GM19372 (cell line): ENCODE measurements around the gene ELANE.
"Not testable (repeated sequence)": the region's sequence is repeated elsewhere in the genome, so short reads cannot be mapped to it uniquely, and the experiment has no call there.

Experiments
- ATAC-seq: cut with Tn5 transposase; IDR thresholded peaks from one replicate; pipeline ENCODE4 v1.9.1; 2021; ENCODE audit warnings: mild to moderate bottlenecking, low read depth, moderate library complexity; ENCODE audit not compliant: unreplicated experiment

ELANE gene

DNA sequence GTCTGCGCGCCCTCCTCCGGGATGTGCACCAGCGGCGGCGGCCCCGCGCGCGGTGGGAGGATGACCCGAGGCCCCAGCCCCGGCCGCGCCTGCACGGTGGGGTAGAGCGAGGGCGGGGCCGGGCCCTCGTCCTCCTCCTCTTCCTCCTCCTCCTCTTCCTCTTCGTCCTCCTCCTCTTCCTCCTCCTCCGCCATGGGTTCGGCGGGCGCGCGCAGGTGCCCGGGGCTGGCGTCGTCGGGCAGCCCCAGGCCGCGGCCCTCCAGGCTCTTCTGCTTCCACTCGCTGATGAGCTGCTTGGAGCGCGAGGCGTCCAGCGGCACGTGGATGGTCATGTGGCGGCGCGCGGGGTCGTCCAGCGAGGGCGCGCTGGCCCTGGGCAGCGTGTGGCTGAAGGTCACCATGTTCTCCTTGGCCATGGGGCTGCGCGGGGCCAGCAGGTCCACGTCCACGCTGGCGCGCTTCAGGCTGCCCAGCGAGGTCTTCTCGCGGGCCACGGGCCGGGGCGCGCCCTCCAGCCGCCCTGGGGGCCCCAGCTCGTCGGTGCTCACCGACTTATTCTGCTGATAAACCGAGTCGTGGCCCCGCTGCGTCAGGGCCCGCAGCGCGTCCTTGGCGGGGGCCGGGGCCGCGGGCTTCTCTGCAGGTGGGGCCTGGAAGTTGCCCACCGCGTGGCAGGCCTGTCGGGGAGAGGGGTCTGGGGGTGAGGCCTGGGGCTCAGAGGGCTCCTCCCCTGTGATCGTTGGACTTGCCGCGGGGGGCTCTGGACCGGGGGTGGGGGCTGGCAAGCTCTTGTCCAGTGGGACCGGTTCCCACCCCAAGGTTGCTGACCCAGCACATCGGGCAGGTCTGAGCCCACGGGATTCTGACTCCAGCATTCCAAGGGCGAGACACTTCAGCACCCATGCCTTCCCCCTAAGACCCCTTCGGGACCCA, 38.6 kb upstream of the ELANE start:
- no peak for ATAC-seq

DNA sequence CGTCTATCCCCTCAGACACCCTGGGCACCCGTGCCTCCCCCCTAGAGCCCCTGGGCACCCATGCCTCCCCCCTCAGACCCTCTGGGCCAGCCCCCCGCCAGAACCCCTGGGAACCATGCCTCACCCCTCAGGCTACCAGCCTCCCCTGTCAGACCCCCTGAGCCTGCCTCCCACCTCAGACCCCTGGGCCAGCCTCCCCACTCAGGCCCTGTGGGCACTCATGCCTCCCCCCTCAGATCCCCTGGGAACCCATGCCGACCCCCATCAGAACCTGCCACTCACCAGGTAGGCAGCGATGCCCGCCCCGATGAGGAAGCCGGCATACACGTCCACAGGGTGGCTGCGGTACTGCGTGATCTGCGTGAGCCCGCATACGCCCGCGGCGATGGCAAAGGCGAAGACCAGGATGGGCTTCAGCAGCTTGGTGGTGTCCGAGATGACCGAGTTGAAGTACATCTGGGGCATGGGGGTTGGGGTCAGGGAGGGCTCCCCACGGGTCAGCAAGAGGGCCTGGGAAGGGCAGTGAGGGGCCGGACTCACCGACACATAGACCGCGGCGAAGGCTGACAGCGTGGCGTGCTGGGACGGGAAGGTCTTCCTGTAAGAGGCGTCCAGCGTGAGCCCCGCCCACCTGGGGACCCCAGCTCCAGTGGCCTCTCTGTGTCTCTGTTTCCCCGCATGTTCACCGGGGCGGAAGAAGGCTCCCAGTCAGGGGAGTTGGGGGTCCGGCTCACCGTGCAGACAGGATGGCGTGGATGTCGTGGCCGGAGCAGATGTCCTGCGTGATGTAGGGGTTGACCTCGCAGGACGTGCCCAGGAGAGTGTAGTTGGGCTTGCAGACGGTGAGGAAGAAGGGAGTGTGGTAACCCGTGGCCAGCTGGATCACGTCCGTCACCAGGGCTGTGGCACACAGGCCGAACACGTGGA, 37.7 kb upstream of the ELANE start:
- ATAC-seq, result no peak

DNA sequence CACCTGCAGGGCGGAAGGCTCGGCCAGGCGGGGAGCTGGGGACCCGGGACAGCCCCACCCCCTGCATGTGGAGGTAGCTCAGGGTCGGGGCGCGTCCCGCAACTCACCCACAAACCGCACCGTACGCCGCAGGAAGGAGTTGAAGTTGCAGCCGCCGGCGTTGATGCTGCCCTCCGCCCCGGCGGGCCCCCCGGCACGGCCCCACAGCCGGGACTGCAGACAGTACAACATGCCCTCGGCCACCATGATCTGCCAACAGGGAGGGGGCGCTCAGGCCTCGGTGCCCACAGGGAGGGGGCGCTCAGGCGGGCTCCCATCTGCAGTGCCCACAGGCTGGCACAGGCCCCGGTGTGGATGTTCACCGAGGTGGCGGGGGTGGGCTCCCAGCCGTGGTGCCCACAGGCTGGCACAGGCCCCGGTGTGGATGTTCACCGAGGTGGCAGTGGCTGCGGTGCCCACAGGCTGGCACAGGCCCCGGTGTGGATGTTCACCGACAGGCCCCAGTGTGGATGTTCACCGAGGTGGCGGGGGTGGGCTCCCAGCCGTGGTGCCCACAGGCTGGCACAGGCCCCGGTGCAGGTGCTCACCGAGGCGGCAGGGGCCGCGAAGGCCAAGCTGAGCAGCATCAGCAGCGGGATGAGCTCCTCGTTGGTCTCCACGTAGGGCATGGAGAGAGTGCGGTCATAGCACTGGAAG, 36.9 kb upstream of the ELANE start:
- no peak for ATAC-seq

DNA sequence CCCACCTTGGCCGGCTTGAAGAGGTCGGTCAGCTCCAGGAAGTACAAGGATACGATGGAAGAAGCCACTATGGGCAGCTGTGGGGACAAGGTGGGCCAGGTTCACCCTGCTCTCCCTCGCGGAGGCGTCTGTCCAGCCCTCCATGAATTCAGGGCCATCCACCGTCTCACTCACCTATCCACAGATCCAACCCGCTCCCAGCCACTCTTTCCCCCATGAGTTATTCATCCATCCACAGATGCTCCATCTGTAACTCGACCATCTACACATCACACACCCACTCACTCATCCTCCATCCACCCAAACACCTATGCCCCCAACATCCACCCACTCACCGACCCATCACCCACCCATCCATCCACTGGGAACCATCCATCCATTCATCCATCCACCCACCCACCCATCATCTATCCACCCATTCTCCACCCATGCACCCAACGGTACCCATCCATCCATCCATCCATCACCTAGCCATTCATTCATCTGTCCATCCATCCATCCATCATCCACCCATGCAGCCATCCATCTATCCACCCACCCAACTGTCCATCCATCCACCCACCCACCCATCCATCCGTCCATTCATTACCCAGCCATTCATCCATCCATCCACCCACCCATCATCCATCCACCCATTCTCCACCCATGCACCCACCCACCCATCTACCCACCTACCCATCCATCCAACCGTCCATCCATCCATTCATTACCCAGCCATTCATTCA, 36.2 kb upstream of the ELANE start:
- ATAC-seq, result no peak

DNA sequence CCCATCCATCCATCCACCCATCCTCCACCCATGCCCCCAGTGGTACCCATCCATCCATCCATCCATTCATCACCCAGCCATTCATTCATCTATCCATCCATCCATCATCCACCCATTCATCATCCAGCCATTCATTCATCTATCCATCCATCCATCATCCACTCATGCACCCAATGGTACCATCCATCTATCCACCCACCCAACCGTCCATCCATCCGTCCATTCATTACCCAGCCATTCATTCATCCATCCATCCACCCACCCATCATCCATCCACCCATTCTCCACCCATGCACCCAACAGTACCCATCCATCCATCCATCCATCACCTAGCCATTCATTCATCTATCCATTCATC, 35.6 kb upstream of the ELANE start:
- ATAC-seq, result no peak

DNA sequence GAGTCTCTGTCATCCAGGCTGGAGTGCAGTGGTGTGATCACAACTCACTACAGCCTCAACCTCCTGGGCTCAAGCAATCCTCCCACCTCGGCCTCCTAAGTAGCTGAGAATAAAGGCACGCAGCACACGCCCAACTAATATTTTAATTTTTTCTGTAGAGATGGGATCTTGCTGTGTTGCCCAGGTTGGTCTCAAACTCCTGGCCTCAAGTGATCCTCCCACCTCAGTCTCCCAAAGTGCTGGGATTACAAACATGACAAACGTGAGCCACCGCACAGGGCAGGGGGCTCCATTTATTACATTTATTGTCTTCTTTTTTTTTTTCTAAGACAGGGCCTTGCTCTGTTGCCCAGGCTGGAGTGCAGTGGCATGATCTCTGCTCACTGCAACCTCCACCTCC, 31.9 kb upstream of the ELANE start:
- ATAC-seq, result not testable (repeated sequence)

DNA sequence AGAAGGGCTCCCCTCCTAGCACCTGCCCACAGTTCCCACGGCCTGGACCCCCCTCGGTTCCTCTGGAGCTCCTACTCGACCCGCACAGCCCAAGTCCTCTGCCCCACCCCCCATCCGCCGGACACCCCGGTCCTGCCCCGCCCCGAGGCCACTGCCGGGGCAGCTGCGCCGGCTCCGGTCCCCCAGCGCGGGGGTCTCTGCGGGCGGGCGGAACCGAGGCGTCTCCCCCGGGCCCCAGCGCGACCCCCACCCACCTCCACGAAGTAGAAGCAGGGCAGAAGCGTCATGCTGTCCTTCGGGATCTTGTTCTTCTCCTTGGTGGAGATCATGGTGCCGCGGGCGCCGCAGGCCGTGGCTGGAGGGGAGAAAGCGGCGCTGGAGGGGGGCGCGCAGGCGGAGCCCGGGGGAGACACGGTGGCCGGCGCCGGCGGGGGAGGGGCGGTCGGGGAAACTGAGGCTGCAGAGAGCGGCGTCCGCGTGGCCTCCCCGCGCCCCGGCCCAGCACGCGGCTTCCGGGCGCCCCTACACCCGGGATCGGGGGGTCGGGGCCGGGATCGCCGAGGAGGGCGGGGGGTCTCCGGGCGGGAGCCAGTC, 30.8 kb upstream of the ELANE start:
- no peak for ATAC-seq

DNA sequence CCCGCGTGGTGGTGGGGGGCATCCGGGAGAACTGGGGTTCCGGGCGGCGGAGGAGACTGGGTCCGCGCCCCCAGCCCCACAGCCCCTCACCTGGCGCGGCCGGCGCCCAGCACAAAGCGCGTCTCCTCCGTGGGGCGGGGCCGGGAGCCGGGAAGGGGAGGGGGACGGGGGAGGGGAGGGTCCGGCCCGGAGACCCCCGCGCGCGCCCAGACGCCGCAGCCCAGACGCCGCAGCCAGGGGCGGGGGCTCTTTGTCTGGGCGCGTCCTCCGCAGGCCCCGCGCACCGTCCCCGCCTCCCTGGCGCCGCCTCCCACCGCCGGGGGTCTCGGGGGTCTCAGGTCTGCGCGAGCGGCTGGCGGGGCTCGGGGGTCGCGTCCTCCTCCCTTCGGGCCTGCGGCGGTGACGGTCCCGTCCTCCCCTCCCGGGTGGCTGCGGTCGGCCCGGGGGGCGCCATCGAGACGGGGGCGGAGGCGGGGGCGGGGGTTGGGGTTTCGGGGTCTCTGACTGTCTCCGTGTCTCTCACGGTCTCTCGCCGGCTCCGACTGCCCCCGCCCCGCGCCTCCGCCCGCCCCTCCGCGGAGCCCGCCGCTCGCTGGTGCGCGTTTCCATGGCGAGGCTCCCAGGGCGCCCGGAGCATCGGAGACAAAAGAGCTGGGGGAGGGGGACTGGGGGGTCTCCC, 30.1 kb upstream of the ELANE start, which contains the start of gene PLPPR3:
PLPPR3 (minus strand) TSS at position 131 of the 679 bp plus-strand sequence. CDS start 396 bp downstream, outside the sequence.
- ATAC-seq, result no peak

DNA sequence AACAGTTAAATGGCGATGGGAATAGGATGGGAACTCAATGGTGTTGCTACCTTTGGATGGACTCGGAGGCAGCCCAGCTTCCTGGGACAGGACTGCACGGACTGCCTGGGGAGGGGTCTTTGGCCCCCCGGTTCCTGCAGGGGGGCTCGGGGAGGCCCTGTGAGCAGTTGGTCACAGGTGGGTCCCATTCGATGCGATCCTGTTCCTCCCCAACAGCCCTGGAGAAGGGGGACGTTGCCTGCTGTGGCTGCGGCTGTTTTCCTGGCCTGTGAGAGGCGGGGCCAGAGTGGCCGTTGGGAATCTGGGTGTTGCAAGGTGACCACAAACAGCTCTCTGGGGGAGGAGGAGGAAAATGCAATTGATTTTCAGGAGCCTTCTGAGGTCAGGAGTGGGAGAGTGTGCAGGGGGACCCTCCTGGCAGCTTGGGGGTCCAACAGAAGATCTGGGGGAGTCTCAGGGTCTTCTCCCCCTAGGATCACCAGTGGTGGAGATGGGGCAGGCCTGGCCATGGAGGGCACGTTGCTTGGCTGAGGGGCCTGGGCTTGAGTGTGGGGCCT, 28.5 kb upstream of the ELANE start:
- no peak for ATAC-seq

DNA sequence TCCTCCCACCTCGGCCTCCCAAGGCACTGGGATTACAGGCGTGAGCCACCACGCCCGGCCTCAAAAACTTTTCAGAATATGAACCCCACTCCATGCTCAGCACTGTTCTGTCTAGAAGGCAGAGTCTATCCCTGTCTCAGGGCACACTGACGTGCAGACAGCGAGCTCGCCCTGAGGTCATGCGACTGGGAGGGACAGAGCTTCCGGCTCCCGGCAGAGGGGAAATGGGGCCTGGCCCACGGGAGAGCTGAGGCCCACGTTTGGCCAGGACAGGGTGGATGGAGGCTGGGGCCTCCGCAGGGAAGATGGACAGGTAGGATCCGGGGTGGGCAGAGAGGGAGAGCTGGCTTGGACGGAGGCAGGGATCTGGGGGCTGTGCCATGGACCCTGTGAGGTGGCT, 27.2 kb upstream of the ELANE start:
- no peak for ATAC-seq

DNA sequence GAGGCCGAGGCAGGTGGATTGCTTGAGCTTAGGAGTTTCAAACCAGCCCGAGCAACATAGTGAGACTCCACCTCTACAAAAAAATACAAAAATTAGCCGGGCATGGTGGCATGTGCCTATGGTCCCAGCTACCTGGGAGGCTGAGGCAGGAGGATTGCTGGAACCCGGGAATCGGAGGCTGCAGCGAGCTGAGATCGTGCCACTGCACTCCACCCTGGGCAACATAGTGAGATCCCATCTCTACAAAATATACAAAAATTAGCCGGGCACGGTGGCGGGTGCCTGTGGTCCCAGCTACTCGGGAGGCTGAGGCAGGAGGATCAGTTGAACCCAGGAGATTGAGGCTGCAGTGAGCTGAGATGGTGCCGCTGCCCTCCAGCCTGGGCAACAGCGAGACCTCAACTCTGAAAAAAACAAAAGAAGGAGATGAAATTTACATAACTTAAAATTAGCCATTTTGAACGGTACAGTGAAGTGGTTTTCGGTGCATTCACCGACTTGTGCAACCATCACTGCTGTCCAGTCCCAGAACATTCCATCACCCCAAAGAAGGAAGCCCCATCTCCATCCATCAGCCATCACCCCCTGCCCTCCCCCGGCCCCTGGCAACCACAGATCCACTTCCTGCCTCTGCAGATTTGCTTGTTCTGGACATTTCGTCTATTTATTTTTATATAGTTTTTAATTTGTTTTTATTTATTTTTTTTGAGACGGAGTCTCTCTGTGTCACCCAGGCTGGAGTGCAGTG, 26.0 kb upstream of the ELANE start:
- ATAC-seq, result no peak

DNA sequence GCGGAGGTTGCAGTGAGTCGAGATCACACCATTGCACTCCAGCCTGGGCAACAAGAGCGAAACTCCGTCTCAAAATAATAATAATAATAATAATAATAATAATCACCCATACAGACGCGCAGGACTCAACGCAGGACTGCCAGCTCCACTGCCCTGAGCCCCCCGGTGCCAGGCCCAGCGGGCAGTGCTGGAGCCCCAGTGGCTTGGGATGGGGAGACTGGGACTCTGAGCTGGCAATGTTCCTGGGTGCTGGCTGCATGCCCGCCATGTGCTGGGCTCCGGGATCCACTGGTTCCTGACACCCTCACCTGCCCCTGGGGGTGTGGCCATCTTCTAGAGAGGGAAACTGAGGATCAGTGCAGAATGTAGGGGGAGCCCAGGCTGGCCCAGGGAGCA, 24.8 kb upstream of the ELANE start:
- ATAC-seq, result no peak

DNA sequence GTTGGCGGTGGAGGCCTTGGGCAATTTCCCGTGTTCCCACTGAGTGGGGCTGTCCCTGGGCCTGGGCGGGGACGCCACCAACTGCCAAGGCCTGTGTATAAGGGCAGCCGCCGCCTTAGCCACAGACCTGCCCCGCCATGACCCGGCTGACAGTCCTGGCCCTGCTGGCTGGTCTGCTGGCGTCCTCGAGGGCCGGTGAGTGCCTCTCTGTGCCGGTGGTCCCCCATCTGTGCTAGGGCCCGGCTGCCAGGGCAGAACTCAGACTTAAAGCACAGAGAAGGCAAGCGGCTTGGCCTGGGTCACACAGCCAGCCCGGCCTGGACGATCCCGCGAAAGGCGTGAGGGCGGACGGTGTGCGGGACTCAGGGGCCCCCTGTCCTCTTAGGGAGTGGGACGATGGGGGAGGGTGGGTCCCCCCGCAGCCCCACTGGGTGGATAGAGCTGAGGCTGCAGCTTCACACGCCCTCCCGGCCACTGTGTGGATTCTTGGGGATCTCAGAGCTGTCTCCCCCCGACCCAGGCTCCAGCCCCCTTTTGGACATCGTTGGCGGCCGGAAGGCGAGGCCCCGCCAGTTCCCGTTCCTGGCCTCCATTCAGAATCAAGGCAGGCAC, 24.3 kb upstream of the ELANE start, which contains the start of gene AZU1:
AZU1 (plus strand) TSS at position 128 of the 612 bp plus-strand sequence; CDS start at position 138, 10 bp downstream.
- ATAC-seq, result no peak

DNA sequence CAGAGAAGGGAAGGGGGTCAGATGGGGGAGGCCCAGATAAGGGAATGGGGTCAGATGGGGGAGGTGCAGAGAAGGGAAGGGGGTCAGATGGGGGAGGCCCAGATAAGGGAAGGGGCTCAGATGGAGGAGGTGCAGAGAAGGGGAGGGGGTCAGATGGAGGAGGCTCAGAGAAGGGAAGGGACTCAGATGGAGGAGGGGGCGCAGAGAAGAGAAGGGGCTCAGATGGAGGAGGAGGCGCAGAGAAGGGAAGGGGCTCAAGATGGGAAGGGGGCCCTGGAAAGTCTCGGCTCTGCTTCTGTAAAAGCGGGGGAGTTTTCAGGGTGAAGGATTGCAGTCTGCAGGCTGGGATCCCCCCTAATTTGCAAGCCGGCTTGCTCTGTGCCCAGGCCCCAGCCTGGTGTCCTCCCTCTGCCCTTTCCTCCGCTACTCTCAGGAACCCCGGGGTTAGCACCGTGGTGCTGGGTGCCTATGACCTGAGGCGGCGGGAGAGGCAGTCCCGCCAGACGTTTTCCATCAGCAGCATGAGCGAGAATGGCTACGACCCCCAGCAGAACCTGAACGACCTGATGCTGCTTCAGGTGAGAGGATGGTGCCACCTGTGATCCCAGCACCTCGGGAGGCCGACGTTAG, 22.9 kb upstream of the ELANE start:
- ATAC-seq, result no peak

DNA sequence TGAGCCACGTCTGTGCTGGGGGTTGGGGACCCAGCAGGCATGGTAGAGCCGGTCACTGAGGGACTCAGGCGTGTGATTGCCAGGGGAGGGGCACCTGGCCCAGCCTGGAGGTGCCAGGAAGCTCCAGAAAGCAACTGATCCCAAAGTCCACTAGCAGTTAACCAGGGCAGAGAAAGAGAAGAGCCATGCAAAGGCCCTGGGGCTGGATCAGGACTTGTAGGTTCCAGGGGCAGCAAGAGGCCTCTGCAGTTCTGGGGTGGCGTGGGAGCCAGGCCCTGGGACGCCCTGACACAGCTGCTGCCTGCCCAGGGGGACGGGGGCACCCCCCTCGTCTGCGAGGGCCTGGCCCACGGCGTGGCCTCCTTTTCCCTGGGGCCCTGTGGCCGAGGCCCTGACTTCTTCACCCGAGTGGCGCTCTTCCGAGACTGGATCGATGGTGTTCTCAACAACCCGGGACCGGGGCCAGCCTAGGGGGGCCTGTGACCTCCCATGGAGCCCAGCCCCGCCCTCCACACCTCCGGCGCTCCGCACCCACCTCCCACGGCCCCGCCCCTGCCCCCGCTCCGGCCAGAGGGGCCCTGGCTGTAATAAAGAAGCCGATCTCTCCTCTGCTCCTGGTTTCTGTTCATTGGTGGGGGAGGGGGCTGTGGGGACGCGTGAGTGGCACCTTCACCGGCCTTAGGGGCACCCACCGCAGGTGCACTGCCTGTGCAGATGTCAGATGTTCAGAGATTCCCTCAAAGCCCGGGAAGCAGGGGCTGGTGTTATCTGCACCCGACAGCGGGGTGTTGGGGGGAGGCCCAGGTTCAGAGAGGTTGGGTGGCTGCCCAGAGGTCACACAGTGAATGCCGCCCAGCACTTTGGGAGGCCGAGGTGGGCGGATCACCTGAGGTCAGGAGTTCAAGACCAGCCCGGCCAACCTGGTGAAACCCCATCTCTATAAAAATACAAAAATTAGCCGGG, 20.4 kb upstream of the ELANE start:
- no peak for ATAC-seq

DNA sequence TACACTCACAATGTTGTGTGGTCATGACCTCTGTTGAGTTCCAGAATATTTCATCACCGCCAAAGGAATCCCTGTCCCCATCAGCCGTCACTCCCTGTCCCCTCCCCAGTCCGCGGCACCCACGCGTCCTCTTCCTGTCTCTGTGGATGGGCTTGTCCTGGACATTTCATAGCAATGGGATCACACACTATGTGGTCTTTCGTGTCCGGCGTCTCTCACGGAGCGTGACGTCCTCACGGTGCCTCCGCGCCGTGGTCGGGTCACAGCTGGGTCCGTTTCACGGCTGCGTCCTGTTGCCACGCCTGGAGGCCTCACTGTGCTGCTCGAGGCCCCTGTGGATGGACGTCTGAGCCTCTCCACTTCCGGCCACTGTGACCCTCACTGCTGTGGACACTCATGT, 17.9 kb upstream of the ELANE start:
- no peak for ATAC-seq
